GM20000 (cell line): Measurements from ENCODE around the gene MTFR2.
A peak's percentile ranks its signal among the peaks of the same experiment; 100 is the strongest.
"Not testable (repeated sequence)": the region's sequence is repeated elsewhere in the genome, so short reads cannot be mapped to it uniquely, and the experiment has no call there.

Experiments
- DNase-seq: peaks from one replicate; pipeline ENCODE4 v3.0.0; 2012; ENCODE audit warnings: low spot score
- TF ChIP-seq, protein P1 (sequence below): IDR thresholded peaks from 2 replicates; pipeline ENCODE4 v1.5.1; 2012; ENCODE audit warnings: mild to moderate bottlenecking, control low read depth; ENCODE audit errors: extremely low read depth, missing control alignments

MTFR2 gene

DNA sequence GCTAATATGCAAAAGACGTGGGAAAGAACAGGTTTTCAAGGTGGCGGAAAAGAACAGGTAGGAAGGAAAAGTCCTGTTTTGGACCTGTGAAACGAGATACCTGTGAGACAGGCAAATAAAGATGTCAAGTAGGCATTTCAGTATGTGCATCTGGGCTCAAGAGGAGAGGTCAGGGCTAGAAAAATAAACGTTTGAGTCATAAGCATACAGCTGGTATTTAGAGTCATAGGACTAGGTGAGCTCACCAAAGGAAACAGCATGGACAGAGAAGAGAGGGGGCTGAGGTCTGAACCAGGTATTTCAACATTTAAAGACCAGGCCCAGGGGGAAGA lies 14.9 kb downstream of the MTFR2 start:
- no peak for DNase-seq
- TF ChIP-seq, protein P1, sequence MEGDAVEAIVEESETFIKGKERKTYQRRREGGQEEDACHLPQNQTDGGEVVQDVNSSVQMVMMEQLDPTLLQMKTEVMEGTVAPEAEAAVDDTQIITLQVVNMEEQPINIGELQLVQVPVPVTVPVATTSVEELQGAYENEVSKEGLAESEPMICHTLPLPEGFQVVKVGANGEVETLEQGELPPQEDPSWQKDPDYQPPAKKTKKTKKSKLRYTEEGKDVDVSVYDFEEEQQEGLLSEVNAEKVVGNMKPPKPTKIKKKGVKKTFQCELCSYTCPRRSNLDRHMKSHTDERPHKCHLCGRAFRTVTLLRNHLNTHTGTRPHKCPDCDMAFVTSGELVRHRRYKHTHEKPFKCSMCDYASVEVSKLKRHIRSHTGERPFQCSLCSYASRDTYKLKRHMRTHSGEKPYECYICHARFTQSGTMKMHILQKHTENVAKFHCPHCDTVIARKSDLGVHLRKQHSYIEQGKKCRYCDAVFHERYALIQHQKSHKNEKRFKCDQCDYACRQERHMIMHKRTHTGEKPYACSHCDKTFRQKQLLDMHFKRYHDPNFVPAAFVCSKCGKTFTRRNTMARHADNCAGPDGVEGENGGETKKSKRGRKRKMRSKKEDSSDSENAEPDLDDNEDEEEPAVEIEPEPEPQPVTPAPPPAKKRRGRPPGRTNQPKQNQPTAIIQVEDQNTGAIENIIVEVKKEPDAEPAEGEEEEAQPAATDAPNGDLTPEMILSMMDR, result no peak

DNA sequence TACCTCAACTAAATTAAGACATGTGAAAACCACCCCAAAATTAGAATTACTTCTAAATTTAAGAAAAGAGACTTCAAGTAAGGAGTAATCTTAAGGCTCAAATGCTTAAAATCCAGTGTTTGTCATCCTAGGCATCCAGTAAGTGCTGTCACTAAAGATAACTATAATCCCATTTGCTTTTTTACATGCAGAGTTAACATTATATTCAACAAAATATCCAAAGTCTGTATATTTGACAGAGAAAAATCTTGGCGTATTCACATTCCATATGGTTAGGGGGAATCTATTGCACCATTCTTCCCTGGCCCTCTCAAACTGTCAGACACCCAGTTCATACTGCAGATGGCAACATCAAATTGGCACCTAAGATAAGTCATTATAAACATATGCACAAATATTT lies 17.4 kb downstream of the MTFR2 start:
- TF ChIP-seq, protein P1, result no peak
- no peak for DNase-seq

DNA sequence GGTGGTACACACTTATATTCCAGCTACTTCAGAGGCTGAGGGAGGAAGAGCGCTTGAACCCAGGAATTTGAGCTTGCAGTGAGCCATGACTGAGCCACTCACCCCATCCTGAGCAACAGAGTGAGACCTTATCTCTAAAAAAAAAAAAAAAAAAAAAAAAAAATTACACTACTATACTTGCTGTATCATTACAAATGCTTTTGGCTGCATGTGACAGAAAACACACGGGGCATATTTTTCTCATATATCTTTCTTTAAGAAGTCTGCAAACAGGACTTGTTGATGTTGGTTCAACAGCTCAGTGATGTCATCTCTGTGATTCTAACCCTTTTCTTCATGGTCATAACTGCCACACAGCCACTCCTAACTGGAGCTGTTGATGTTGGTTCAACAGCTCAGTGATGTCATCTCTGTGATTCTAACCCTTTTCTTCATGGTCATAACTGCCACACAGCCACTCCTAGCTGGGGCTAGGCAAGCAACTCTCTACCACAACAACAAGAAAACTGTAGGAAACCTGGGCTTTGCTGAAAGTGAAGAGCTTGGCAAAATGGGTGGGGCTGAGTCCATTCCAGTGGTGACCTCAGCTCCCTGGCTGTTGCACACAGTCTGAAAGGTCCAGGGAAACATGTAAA lies 19.8 kb downstream of the MTFR2 start:
- no peak for DNase-seq

DNA sequence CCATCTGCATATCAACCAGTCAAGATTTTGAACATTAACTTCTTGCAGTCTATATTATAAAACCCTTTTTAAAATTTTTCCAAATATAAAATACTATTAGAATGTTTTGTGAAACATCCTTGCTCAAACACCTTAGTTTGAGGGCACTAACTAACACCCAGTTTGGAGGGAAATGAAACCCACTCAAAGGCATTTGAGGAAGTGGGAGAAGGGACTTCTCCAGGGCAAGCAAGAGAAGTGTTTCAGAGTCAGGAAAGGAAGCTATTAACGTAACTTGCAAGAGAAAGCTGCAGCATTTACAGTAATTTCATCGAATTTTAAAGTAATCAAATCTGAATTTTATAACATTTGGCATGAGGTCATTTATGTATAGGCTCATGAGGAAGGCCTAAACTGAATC lies 21.3 kb downstream of the MTFR2 start:
- TF ChIP-seq, protein P1, result no peak
- no peak for DNase-seq

More for the DNA sequence above, 19.8 kb downstream of the MTFR2 start:
- TF ChIP-seq, protein P1, result no peak

DNA sequence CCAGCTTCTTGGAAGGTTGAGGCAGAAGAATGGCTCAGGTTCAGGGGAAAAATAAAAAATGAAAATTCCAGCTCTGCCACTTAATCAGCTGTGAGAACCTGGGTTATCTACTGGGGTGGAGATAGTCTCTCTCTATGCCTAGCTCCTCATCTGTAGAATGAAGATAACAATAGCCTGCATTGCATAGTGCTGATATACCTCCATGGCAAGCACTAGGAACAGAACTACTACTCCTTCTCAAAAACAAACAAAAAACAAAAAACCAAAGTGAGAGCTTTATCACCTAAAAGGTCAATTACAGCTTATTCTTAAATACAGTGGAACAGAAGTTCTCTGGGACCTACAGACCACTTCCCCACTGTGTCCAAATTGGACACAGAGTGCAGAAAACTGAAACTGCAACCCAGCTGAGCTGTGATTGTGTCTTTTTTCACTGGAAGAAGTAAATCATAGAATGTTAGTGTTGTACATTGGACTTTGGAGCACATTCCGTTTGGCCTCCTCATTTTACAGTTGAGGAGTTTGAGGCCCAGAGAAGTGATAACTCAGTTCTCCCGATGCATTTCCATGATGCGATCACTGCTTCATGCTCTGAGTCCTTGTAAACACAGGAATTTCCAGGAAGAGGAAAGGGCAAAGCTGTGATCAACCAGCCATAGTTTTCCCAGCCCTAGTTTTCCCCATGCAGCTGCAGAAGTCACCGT lies 23.3 kb downstream of the MTFR2 start:
- DNase-seq, result no peak
- TF ChIP-seq, protein P1, result no peak

DNA sequence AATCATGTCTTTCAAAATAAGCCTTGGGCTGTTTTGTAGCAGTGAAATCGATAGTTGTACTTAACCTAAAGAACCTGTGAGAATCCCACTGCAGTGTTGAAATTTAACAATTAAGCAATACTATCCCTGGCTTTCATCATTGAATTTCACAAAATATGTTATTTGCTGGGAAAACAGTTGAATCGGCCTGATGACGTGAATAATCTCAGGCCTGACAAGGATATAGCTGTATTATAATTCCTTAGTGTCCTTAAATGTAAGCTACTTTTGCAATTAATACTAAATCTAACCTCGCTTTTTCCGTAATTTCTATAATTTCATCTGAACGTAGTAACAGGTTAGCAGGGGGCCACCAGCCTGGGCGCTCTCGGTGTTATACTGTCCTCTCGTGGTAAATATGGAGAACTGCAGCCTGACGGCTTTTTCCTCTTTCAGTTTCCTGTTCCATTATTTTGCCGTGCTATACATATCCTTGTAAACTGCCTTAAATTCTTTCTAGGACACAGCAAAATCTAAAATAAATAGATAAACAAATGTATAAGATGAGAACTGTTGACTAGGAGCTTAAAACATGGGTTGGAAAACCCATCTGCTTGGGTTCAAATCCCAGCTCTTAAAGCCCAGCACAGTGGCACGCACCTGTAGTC lies 24.0 kb downstream of the MTFR2 start:
- TF ChIP-seq, protein P1, result peak; percentile 90
- peak; percentile 58 for DNase-seq

DNA sequence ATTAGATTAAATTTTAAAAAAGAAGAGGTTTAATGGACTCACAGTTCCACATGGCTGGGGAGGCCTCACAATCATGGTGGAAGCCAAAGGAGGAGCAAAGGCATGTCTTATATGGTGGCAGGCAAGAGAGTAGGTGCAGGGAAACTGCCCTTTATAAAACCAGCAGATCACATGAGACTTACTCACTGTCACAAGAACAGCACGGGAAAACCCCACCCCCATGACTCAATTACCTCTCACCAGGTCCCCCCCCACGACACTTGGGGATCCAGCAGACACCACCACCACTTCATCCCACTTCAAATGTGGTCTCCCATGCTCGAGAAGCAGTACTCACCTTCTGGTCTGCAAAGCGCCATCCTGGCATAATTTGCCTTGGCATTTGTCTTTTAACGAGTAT lies 24.6 kb downstream of the MTFR2 start:
- TF ChIP-seq, protein P1, result no peak
- no peak for DNase-seq

DNA sequence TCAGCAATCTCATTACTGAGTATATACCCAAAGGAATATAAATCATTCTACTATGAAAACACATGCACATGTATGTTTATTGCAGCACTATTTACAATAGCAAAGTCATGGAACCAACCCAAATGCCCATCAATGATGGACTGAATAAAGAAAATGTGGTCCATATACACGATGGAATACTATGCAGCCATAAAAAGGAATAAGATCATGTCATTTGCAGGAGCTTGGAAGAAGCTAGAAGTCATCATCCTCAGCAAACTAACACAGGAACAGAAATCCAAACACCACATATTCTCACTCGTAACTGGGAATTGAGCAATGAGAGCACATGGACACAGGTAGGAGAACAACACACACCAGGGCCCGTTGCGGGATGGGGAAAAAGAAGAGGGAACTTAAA lies 25.1 kb downstream of the MTFR2 start:
- not testable (repeated sequence) for DNase-seq
